Measurements from ENCODE around the gene SLC25A21. TPM values are rescaled to one million over a fixed set of nuclear protein-coding genes. Genes with fewer than 3 reads are reported as not detected.

Gene SLC25A21
- total and polyA plus RNA-seq, 2 of the 13 experiments (the other 11 are each of a cell fraction or from before 2014, with no cell fraction given): 1.9 to 2.9 TPM

GRCh38 chr14:36773136-36773540 is 399.3 kb downstream of the SLC25A21 start:
- POLR2A ChIA-PET: no interaction called here
- Histone ChIP-seq H3K4me3 (replicated peaks in 1 of 3; ENCODE audit: insufficient read depth in 1 of 3, low read depth in 2 of 3, low read length in 3 of 3) (no peak overlapping the region), H2AFZ (ENCODE audit: low read length) (no peak overlapping the region), H3K4me1 (ENCODE audit: insufficient read depth, low read length) (0 out of 2 replicates have a peak, but pooled peaks cover 4% of the 10 kb centered on the region), H4K20me1 (ENCODE audit: insufficient read depth, low read length) (no peaks in the 10 kb centered on the region), H3K79me2 (ENCODE audit: insufficient read depth, low read length) (no peaks in the 10 kb centered on the region), H3K27ac (ENCODE audit: extremely low read length, insufficient read depth, low read length) (no peak overlapping the region), H3K27me3 (ENCODE audit: control insufficient read depth in 1 of 2, insufficient read depth in 2 of 2, low read length in 2 of 2) (no peaks in the 10 kb centered on the region), H3K9me3 (ENCODE audit: low read length) (no peaks in the 10 kb centered on the region), H3K9ac (ENCODE audit: insufficient read depth, low read depth, low read length) (no peak overlapping the region), H3K4me2 (ENCODE audit: low read depth, low read length) (no peak overlapping the region), H3K36me3 (replicated peaks in 1 of 2; ENCODE audit: control insufficient read depth in 1 of 2, insufficient read depth in 2 of 2, low read length in 2 of 2) (no peaks in the 10 kb centered on the region)
- FAIRE-seq: no peak
- ATAC-seq: peak; percentile 80
- DNase-seq (ENCODE audit: low spot score): peak; percentile 51
- in situ Hi-C loops (cut with HindIII; ENCODE audit: extremely low pct_ligation_motif_present, low pct_unique_long_range_greater_than_20kb): no loop called here
- WGBS (ENCODE audit: low lambda C conversion rate): 29% methylated on average over 3 of the region's 3 CpGs
- BruUV-seq (replicated peaks): no TSS peak
- TF ChIP-seq ZNF451 (CRISPR knock-in tag; IDR thresholded peaks at IDR 0.05) (no peak), ZNF597 (CRISPR knock-in tag; IDR thresholded peaks at IDR 0.05) (no peak), HOXA9 (CRISPR knock-in tag; IDR thresholded peaks at IDR 0.05; ENCODE audit: borderline replicate concordance) (no peak), TFAP4 (IDR thresholded peaks at IDR 0.05; ENCODE audit: borderline replicate concordance, low read depth) (peak; percentile 76; the same call in 1 of the 2 replicates), CBX1 (IDR thresholded peaks at IDR 0.05; ENCODE audit: low read depth) (no peak), FOSL2 (CRISPR knock-in tag; IDR thresholded peaks at IDR 0.05) (peak; percentile 90), ZNF317 (CRISPR knock-in tag; IDR thresholded peaks at IDR 0.05) (no peak), ATF3 (CRISPR knock-in tag; IDR thresholded peaks at IDR 0.05) (peak; percentile 79; the same call in 1 of the 2 replicates), CCDC6 (CRISPR knock-in tag; IDR thresholded peaks at IDR 0.05) (no peak)
- intact Hi-C loops (cut with micrococcal nuclease; ENCODE audit: unreplicated experiment): loop anchor here (1.0 kb wide), 1 partner anchor 169 kb away; no protein-coding TSS in a partner anchor
- CTCF ChIA-PET (ENCODE audit: low intra/inter-chr PET ratio, low total read pairs): no interaction called here
